Mucosa of descending colon (tissue), 3 donors: ENCODE data around the gene BPHL. TPM values are rescaled to one million over a fixed set of nuclear protein-coding genes. Genes with fewer than 3 reads are reported as not detected.
"Not testable (repeated sequence)": the region's sequence is repeated elsewhere in the genome, so short reads cannot be mapped to it uniquely, and the experiment has no call there.

ENCODE experiments used
- ATAC-seq: fragments of 200-7000 bp; cut with Tn5 transposase; one replicate; pipeline ENCODE4 v1.9.1; 2020; ENCODE audit warnings: mild to moderate bottlenecking, moderate library complexity
- DNase-seq, 3 donors: peaks; one replicate each; pipeline ENCODE4 v3.0.0-alpha.2; 2020
- H3K36me3 ChIP-seq: fragments of 200-600 bp; one replicate; pipeline ENCODE4 v1.8.0; 2021; ENCODE audit warnings: low read depth, mild to moderate bottlenecking
- H3K4me1 ChIP-seq: fragments of 200-600 bp; one replicate; pipeline ENCODE4 v1.8.0; 2021; ENCODE audit warnings: low read depth, mild to moderate bottlenecking
- H3K4me3 ChIP-seq: fragments of 200-600 bp; one replicate; pipeline ENCODE4 v1.8.0; 2021; ENCODE audit warnings: mild to moderate bottlenecking
- H3K9me3 ChIP-seq: fragments of 200-600 bp; one replicate; pipeline ENCODE4 v1.8.0; 2021; ENCODE audit warnings: mild to moderate bottlenecking
- intact Hi-C, 2 donors: fragments of 100-400 bp; cut with DNase I in 1 of 2; cut with micrococcal nuclease in 1 of 2; formaldehyde crosslinking; loops; one replicate each; pipeline versions ENCODE4 v1.11.0 to v1.11.1; 2022; cut with DNase I, micrococcal nuclease
- total RNA-seq, 3 donors: library from RNA; stranded (reverse); fragmentation: NEBNext Ultra II Directional in 2 of 3; extraction: Animal tissue kit (Norgen Biotek cat#: 25700) in 2 of 3; gene quantifications; one replicate each; pipeline versions ENCODE4 v1.2.1 to v1.2.4, GENCODE V29; 2021 to 2023
- TF ChIP-seq, protein P1 (sequence below): fragments of 200-600 bp; IDR thresholded peaks from one replicate; pipeline ENCODE4 v1.8.0; 2022; ENCODE audit warnings: antibody characterized with exemption, mild to moderate bottlenecking
- donor health status: DM: no; HTN: no; CAD: no; lungs with moderate emphysema.
- donor health status: DM: no; HTN: no; CAD: no.
- donor health status: DM: no; HTN: yes; CAD: no.

Gene BPHL
- total RNA-seq, 3 donors from 2014 or later: 17.6 to 30.7 (median 30.0) TPM

DNA sequence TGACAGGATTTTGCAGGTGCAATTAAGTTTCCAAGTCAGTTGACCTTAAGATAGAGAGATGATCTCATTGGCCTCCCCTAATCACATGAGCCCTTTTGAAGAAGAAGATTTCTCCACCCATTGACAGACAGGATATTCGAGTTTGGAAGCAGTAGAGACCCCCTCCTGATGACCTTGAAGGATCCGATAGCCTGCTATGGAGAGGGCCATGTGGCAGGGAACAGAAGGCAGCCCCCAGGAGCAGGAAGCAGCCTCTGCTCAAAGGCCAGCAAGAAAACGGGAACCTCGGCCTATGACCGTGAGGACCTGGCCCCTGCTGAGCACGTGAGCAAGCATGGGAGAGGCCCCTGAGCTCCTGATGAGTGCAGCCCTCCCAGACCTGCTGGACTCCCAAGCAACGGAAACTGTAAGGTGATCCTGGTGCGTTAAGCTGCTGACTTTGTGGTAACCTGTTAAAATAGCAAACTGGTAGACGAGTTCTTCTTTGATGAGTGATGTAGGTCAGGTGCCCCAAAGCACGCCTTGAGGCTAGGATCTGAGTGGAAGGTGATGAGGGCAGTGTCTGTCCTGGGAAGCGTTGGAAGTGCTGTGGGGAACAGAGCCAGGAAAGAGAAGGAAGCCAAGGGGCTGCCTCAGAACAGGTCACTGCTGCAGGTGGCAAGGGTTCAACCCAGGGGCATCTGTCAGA is 57.3 kb downstream of the BPHL start:
- TF ChIP-seq, protein P1, sequence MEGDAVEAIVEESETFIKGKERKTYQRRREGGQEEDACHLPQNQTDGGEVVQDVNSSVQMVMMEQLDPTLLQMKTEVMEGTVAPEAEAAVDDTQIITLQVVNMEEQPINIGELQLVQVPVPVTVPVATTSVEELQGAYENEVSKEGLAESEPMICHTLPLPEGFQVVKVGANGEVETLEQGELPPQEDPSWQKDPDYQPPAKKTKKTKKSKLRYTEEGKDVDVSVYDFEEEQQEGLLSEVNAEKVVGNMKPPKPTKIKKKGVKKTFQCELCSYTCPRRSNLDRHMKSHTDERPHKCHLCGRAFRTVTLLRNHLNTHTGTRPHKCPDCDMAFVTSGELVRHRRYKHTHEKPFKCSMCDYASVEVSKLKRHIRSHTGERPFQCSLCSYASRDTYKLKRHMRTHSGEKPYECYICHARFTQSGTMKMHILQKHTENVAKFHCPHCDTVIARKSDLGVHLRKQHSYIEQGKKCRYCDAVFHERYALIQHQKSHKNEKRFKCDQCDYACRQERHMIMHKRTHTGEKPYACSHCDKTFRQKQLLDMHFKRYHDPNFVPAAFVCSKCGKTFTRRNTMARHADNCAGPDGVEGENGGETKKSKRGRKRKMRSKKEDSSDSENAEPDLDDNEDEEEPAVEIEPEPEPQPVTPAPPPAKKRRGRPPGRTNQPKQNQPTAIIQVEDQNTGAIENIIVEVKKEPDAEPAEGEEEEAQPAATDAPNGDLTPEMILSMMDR: no peak
- H3K4me1 ChIP-seq: no peaks in the 10 kb centered on the region
- H3K9me3 ChIP-seq: no peaks in the 10 kb centered on the region
- intact Hi-C loops: no loop called here
- DNase-seq (no peak), ATAC-seq (no peak)
- no peak overlapping the region for H3K4me3 ChIP-seq
- no peaks in the 10 kb centered on the region for H3K36me3 ChIP-seq

DNA sequence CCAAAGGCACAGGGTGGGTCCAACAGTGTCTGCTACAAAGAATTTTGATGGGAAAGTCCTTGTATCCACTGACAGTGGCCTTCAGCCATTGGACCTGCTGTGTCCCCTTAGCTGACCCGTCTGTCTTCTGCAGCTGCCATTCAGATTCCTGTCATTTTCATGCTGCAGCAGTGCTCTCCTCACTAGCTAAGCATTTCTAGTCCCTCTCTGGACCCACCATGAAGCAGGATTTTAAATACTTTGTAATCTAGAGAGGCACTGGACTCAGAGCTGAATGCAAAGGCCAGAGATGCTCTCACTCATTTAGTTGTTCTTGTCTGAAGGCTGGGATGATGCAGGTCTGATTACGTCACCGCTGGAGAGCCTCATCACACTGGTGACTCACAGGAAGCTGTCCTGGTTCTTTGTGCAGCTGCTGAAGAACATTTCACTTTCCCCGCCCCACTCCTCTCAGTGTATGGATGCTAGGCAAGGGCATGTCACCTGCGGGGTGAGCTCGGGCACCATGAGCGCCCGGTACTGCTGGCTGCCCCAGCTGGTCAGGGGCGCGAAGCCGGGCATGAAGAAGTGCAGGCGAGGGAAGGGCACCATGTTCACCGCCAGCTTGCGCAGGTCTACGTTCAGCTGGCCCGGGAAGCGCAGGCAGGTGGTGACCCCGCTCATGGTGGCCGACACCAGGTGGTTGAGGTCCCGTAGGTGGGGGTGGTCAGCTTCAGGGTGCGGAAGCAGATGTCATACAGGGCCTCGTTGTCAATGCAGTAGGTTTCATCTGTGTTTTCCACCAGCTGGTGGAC is 58.2 kb downstream of the BPHL start:
- no peak for DNase-seq
- Histone ChIP-seq H3K9me3 (no peaks in the 10 kb centered on the region), H3K4me3 (no peak overlapping the region), H3K4me1 (no peaks in the 10 kb centered on the region), H3K36me3 (no peaks in the 10 kb centered on the region)
- ATAC-seq: peak; percentile 43
- TF ChIP-seq, protein P1: no peak
- intact Hi-C loops: no loop called here

DNA sequence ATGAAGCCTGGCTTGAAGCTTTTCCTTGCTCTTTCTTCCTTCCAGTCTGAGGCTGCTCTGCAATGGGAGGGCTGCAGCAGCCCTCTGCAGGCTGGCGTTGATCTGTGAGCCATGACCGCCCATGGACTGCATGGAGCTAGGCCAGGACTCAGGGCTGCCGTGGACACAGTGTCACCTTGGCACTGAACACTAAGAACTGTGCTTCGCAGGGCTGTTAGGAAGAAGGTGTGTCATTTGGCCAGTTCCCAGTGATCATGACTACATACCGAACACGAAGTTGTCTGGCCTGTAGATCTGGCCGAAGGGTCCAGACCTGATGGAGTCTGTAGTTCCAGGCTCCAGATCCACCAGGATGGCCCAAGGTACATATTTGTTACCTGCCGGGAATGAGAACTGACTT is 60.2 kb downstream of the BPHL start:
- intact Hi-C loops, H3K4me3 ChIP-seq, H3K4me1 ChIP-seq, H3K9me3 ChIP-seq, DNase-seq, H3K36me3 ChIP-seq: not testable (repeated sequence)
- ATAC-seq: peak; percentile 66

DNA sequence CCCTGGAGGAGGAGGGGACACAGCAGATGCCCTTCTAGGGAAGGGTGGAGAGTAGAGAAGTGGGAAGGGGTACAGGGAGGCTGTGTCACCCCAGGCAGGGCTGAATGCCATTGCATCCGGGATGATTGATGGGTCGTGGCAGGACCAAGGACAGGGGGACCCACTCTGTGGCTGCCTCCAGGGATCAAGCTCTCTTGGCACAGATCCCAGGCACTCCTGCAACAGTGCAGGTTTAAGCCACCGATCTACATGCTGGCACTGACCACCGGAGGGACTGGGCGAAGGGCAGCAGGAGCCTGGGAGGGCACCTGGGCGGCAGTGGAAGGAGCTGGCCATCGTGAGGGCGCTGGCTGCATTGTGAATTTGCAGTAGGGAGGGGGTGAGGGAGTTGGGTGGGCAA is 61.4 kb downstream of the BPHL start:
- DNase-seq, H3K9me3 ChIP-seq, H3K4me1 ChIP-seq, intact Hi-C loops, H3K36me3 ChIP-seq, H3K4me3 ChIP-seq: not testable (repeated sequence)
- peak; percentile 26 for ATAC-seq

DNA sequence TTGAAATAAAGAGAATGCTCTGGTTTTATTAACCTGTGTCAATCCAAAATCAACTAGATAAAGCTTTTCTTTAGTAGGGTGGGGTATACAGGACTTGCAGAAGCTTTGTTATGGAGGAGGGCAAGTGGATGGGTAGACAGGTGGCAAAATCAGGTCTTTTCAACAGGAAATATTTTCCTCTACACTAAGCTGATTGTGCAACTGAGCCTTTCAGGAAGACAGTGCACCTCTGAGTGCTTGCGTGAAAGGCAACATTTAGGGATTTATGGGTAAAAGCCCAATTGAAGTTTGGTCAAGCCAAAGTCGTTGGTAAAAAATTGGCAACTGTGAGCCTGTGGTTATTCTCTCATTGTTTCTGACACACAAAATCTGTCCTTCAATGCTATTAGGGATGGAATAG is 62.6 kb downstream of the BPHL start:
- ATAC-seq (no peak), DNase-seq (no peak)
- no peaks in the 10 kb centered on the region for H3K4me1 ChIP-seq
- TF ChIP-seq, protein P1: no peak
- H3K36me3 ChIP-seq: no peaks in the 10 kb centered on the region
- intact Hi-C loops: no loop called here
- no peaks in the 10 kb centered on the region for H3K9me3 ChIP-seq
- no peak overlapping the region for H3K4me3 ChIP-seq

DNA sequence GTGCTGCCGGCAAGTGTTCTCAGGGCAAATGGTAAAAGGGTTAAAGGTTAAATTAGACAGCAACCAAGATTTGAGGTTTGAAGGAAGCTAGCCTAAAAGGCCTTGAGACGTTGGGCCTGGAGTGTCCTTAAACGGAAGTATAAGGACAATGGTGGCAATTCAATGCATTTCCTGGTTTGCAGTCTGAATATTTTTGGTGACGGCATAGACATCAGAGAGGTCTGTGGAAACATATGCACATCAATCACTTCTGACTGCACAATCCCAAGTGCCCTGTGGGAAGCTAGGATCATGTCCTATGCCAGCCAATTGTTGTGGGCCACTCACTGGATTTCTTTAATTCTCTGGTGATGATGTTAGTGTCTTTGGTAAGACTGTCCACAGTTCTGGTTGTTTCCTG is 64.6 kb downstream of the BPHL start:
- Histone ChIP-seq H3K4me1 (no peaks in the 10 kb centered on the region), H3K36me3 (no peaks in the 10 kb centered on the region), H3K9me3 (no peaks in the 10 kb centered on the region), H3K4me3 (no peak overlapping the region)
- no peak for DNase-seq
- ATAC-seq: no peak
- TF ChIP-seq, protein P1: no peak
- intact Hi-C loops: no loop called here
